T-helper 2 cell (primary cell): ENCODE measurements around the gene DCAF11.

ENCODE experiments used
- DNase-seq, 5 experiments: peaks; one replicate each; pipeline versions ENCODE4 v3.0.0 to v3.0.0-alpha.2; 2012 to 2022

Gene DCAF11

GRCh38 chr14:24141097-24141880 is 26.7 kb downstream of the DCAF11 start, which contains the start of gene EMC9:
EMC9 (minus strand) TSS chr14:24141591; CDS start chr14:24141304, 287 bp downstream.
- peak; percentile 98 to 100 (median 99) for DNase-seq

- no peak for DNase-seq
Measured at GRCh38 chr14:24143511-24143910, 28.9 kb downstream of the DCAF11 start.

GRCh38 chr14:24144451-24144850 is 29.9 kb downstream of the DCAF11 start:
- DNase-seq, result no peak

DNA sequence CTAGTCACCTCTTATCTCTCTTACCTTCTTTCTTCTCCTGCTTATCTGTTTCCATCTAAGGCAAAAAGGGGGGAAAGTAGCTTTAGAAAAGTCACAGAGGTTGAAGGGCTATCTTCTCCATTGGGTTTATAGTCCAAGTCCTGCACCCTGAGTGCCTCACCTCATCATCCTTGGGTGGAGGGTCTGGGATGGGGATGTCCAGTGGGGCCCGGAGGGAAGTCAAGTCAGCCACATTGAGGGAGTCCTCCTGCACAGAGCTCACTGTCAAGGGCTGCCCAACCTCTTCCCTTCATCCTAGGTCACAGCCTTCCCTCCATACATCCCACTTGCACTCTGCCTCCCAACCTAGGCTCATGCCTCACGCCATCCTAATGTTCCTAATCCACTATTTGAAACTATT is 30.6 kb downstream of the DCAF11 start:
- DNase-seq, result no peak

DNA sequence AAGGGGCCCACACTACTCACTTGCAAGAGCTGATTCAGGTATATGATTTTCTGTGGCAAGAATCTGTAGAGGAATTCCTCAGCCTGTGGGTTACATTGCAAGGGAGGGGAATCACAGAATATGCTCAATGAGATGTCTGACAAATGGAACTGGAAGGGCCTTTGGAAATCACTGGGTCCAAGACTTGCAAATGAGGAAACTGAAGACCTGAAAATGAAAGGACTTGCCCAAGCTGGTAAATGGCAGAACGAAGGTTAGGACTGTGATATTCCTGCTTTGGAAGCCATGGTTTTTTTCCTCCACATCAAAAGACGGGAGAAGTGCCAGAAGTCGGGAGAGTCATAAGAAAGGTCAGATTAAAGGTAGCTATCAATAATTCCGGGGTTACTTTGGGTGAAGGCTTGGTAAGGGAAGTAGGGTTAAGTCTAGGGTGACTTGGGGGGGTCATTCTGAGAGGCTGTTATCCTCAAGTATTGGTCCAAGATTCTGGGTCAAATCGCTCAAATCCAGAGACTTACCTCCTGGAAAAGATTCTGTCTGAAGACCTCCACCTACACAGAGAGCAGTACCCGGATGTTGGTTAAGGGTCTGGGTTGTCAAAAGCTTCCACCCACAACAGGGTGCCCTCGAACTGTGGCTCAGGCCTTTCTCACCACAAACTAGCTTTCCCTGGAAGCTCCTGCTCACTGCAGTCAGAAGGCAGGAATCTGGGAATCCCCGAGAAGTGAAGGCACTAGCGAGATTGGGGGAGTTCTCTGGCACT is 31.3 kb downstream of the DCAF11 start:
- DNase-seq, result peak in 1 of 5 experiments; percentile 54

- DNase-seq, result peak; percentile 71 to 93 (median 80)
Measured at GRCh38 chr14:24146453-24146977, 31.9 kb downstream of the DCAF11 start, which contains the start of gene PSME2. PSME2 (minus strand) TSS chr14:24146610; CDS start chr14:24146581, 29 bp downstream.

GRCh38 chr14:24146978-24147760 is 32.6 kb downstream of the DCAF11 start, which contains the start of gene RNF31:
RNF31 (plus strand) TSS chr14:24147498; CDS start chr14:24147699, 201 bp downstream.
- peak; percentile 94 to 99 (median 98) for DNase-seq

- DNase-seq, result no peak
Measured at GRCh38 chr14:24147761-24148428, 33.3 kb downstream of the DCAF11 start.

DNA sequence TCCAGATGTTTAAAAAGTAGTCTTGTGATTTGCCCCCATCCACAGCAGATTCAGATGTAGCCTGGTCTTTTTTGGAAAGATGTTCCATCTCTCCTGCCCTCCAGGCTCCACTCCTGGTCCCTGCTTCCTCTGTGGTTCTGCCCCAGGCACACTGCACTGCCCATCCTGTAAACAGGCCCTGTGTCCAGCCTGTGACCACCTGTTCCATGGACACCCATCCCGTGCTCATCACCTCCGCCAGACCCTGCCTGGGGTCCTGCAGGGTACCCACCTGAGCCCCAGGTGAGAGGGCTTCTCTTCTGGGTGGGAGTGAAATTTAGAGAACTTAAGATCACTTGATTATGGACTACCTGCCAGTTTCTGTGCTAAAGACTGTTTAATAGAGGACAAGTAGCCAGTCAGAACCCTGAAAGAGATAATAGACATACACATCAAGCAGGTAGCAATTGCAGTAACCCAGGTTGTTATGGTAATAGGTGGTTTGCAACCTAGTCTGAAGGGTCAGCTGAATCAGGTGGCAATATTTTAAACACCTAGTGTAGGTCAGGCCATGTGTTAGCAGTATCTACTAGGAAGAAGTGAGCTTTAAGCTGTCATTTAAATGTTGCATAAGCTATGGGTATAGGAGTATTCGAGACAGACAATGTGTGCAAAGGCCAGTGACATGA is 34.9 kb downstream of the DCAF11 start:
- DNase-seq, result no peak

DNA sequence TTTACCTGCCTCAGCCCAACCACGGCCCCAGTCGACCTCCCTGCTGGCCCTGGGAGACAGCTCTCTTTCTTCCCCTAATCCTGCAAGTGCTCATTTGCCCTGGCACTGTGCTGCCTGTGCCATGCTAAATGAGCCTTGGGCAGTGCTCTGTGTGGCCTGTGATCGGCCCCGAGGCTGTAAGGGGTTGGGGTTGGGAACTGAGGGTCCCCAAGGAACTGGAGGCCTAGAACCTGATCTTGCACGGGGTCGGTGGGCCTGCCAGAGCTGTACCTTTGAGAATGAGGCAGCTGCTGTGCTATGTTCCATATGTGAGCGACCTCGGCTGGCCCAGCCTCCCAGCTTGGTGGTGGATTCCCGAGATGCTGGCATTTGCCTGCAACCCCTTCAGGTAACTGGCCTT is 35.5 kb downstream of the DCAF11 start:
- no peak for DNase-seq

DNA sequence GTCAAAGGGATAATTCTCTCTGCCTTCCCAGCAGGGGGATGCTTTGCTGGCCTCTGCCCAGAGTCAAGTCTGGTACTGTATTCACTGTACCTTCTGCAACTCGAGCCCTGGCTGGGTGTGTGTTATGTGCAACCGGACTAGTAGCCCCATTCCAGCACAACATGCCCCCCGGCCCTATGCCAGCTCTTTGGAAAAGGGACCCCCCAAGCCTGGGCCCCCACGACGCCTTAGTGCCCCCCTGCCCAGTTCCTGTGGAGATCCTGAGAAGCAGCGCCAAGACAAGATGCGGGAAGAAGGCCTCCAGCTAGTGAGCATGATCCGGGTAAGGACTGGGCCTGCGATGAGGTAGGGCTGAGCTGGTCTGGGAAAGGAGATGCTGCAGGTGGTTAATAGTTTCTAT is 36.0 kb downstream of the DCAF11 start:
- DNase-seq, result no peak

DNA sequence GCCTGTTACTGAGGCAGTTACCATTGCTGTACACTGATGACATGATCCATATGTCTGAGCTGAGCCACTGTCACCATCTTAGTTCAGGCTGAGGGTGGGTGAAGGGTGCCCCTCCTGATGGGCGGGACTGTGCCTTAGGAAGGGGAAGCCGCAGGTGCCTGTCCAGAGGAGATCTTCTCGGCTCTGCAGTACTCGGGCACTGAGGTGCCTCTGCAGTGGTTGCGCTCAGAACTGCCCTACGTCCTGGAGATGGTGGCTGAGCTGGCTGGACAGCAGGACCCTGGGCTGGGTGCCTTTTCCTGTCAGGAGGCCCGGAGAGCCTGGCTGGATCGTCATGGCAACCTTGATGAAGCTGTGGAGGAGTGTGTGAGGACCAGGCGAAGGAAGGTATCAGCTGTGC is 36.4 kb downstream of the DCAF11 start:
- DNase-seq, result no peak

DNA sequence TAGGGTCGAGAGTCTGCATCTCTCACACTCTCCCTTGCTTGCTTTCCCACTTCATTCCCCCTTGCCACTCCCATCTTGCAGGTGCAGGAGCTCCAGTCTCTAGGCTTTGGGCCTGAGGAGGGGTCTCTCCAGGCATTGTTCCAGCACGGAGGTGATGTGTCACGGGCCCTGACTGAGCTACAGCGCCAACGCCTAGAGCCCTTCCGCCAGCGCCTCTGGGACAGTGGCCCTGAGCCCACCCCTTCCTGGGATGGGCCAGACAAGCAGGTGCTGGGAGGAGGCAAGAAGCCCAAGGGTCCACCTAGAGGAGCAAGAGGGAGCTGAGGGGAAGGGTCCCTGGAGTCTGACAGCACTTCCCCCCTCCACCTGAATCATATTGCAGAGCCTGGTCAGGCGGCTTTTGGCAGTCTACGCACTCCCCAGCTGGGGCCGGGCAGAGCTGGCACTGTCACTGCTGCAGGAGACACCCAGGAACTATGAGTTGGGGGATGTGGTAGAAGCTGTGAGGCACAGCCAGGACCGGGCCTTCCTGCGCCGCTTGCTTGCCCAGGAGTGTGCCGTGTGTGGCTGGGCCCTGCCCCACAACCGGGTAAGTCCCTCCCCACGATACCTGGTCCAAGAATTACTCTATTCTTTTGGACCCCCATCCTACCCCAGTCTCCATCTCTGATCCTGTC is 37.0 kb downstream of the DCAF11 start:
- DNase-seq, result no peak

GRCh38 chr14:24155100-24155499 is 40.5 kb downstream of the DCAF11 start:
- no peak for DNase-seq

GRCh38 chr14:24156840-24157239 is 42.3 kb downstream of the DCAF11 start:
- no peak for DNase-seq

DNA sequence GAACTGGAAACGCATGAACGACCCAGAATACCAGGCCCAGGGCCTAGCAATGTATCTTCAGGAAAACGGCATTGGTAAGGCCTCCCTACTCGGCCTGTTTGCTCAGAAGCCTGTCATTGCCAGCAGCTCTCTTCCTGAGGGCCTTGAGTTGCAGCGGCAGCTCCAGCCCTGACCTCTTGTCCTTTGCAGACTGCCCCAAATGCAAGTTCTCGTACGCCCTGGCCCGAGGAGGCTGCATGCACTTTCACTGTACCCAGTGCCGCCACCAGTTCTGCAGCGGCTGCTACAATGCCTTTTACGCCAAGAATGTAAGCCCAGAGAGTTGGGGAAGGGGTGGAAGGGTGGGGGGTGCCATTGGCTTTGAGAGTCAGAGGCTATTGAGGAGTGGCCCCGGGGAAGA is 42.8 kb downstream of the DCAF11 start:
- no peak for DNase-seq

- DNase-seq, result no peak
Measured at GRCh38 chr14:24159777-24160498, 45.4 kb downstream of the DCAF11 start.

- DNase-seq, result no peak
Measured at GRCh38 chr14:24160499-24160849, 45.9 kb downstream of the DCAF11 start.

DNA sequence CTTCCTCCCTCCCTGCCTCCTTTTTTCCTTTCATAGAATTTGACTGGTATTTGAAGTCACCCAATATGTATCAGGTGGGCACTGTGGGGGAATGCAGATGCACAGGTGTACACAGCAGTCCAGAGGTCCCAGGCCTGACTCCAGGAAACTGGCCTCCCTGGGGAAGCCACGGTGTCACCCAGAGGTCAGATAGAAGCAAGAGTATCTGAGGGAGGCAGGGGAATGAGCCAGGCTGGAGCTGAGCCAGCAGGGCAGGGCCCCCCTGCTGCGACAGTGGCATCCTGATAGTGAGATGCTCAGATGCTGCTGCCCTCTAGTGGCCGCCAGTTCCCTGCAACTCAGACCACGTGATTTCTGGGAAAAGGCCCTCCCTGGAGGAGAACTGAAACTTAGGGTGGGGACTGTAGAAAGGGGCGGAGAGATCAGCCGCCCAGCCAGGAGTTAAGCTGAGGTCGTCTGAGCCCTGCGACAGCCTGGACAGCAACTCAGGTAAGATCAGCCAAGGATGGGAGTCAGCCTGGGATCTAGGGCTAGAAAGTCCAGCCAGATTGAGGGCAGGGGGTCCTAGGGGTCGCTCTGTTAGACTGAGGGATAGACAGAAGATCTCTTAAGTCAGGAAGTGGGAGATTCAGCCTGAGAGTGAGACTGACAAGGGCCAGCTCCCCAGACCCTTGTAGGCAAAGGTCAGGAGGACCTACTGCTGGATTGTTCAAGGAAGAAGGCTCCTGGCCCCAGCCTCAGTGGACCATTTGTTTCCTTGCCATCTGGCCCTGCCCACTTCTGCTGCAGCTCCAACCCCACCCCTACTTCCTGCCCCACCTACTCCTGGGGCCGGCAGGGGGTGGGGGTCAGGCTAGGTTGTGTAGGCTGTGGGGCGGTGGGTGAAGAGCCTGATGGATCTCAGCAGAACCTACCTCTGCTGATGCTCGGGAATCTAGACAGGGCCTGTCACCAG is 46.5 kb downstream of the DCAF11 start, which contains the start of gene IRF9:
Gene IRF9, plus strand, starts transcription at position 416 of the 955 bp plus-strand sequence. CDS start 880 bp downstream, outside the sequence.
- DNase-seq, result peak; percentile 90 to 98 (median 93)
